Hindlimb muscle (tissue), 1 donor: ENCODE measurements around the gene PCBP3. TPM values are rescaled to one million over a fixed set of nuclear protein-coding genes. Genes with fewer than 3 reads are reported as not detected.

Source experiments
- DNase-seq: peaks from one replicate; pipeline ENCODE4 v3.0.0-alpha.2; 2013
- polyA plus RNA-seq: library from polyadenylated mRNA; unstranded; fragments of 120-200 nt; gene quantifications from one replicate; pipeline ENCODE4 v1.2.1, GENCODE V29; 2013; ENCODE audit not compliant: insufficient read length

Gene PCBP3
- polyA plus RNA-seq, 1 donor: 0.81 TPM

DNA sequence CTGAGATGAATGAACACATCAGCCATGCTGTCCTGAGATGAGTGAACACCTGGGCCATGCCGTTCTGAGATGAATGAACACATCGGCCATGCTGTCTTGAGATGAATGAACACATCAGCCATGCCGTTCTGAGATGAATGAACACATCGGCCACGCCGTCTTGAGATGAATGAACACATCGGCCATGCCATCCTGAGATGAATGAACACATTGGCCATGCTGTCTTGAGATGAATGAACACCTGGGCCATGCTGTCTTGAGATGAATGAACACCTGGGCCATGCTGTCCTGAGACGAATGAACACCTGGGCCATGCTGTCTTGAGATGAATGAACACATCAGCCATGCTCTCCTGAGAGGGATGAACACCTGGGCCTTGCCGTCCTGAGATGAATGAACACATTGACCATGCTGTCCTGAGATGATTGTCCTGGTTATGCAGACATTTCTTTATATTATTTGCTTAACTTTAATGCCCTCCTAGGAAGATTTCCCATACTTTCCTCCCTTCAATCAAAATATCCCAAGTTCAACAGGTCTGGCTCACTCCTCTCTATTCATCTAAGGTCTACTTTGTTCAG is 289.5 kb downstream of the PCBP3 start:
- no peak for DNase-seq

DNA sequence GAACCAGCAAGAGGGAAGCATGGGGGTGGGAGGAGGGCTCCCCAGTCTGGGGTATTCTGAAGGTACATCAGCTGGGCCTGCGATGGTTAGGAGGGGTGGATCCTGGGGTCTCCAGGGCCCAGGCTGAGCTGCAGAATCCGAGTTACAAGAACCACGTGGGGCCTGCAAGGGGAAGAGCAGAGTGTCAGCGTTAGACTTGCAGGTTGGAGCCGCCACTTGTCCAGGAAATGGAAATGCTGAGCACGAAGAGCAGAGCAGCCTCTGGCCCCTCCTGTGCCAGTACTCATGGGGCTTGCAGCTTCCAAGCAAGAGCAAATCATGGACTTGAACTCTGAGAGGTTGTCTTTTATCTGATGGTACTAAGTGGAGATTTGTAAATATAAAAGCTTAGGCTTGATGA is 290.6 kb downstream of the PCBP3 start:
- DNase-seq: no peak

DNA sequence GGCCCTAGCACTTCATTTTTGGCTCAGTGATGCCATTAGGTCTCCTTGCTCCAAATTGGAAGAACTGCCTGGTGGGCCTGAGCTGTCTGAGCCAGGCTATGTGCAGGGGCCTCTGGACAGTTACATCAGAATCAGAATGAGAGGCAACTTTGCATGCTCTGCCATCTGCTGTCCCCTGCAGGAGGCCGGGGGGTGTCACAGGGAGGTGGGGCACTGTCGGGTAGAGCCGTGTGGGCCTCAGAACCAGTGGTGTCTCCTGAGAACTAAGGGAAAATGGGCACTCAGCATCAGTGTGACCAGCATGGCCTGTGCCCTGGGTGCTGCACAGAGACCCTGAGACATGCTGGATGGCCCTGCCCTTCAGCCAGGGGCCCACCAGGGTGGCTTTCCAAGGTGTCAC is 291.0 kb downstream of the PCBP3 start:
- no peak for DNase-seq

DNA sequence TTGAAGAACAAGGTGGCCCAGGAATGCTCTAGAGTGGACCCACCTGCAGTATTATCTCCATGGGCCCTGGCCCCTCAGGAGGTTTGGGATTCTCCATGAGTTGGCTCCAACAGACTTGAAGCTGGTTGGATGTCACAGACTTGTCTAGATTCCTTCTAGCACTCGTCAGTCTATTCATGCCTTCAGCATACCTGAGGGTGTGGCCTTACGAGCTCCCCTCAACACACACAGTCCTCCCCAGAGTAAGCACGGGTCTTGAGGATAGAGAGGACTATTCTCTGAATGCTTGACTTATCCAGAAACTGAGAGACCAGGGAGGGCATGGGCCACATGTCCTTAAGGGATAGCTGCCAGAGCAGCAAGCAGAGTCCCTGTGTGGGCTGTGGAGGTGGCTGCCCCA is 292.1 kb downstream of the PCBP3 start:
- DNase-seq: no peak

DNA sequence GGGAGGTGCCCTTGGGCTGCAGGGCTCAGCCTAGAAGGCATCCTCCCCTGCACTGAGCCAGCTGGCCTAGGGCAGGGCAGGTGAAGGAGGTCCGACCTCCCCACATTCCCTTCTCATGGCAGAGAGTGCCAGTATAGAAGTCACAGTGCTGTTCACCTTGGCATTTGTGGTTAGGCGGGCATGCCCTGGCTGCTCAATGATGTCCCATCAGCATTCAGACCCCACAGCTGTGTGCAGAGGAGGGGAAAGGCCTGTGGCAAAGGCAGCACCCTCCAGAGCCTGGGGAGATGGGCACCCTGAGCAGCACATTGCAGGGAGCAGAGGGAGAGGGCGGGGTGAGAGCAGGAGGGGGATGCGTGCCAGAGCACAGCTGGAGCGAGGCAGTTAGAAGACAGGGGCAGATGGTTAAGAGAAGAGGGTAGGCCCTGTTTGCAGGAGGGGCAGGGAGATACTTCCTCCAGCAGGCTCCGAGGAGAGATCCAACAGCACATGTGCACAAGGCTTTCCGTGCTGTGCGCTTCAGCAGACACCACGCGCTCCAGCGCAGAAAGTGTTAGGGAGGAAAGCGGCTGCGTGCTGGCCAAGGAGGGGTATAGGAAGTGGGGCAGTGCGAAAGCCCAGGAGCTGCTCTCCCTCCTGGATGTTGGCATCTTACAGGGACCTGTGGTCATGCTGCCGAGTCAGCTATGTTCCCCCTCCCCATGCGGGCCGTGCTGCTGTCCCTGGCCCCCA is 294.4 kb downstream of the PCBP3 start:
- no peak for DNase-seq

DNA sequence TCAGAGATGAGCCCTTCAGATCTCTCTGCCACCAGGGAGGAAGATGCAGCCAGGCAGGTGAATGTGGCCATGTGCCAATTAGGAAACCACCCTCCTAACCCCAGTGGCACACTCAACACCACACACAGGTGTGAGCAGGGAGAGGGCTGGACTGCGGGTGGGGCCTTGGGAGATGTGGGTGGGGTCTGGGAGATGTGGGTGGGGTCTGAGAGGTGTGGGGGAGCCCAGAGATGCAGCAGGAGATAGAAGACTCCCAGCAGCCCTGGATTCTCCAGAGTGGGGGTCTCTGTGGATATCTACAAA is 294.9 kb downstream of the PCBP3 start:
- DNase-seq: no peak

DNA sequence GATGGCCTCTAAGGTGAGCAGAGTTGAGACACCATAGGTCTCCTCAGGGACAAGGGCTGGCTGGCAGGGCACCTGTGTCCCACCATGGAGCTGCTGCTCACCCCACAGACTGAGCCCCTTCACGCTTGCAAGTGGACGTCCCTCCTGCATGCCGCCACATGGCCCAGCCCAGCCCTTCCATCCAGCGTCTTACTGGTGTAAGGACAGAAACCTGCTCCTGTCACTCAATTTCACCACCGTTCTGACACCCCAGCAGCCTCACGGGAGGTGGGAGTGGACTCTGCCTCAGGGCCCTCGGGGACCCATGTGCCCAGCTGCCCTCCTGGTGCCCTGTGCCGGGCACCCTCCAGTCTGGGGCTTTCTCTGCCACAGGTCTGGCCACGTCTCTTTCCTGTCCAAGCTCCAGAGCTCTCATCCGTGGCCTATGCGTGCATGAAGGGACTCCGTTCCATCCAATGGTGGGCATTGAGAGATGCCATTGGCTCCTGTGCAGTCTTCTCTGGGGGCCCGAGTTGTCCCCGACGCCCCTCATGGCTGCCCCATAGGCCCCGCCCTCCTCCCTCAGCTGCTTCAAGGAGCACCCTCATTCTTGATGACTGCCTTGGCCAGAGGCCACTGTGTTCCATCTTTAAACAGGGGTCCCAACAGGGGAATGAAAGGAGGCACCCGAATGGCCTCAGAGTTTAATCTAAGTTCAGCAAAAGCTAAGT is 295.4 kb downstream of the PCBP3 start:
- no peak for DNase-seq

DNA sequence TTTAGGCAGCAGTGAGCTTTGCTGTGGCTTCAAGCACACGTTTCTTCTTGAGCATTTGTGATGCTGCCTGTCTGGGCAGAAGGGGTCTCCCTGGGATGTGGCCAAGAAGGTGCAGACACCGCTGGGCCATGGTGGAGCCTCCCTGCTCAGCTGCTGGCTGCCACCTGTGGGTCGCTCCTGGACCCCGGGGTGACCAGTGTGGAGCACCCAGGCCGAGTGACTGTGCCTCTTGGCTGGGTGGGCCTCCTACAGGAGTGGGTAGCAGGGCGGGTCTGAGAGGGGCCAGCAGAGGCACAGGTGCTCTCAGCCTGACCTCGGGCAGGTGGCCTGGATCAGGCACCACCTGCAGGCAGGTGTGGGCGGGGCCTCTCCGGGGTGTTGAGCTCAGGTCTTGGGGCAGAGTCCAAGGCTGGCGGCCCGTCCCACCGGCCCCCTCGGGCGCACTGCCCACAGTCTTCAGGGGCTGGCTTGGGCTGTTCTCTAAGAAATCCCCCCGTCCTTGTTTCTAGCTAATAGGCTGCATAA is 296.1 kb downstream of the PCBP3 start:
- DNase-seq: no peak

DNA sequence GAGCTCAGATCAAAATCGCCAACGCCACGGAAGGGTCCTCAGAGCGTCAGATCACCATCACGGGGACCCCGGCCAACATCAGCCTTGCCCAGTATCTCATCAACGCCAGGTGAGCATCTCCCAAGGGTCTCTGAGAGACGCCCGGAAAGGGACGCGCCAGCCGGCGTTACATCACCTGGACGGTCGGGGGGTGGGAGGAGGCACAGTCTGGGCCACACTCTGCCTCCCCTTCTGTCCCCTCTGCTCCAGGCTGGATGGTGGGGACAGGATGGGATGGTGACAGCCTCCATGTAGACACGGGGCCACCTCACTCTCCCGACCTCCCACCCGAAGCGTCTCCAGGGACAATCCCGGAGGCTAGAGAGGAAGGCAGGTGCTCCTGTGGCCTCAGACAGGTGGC is 296.6 kb downstream of the PCBP3 start:
- DNase-seq: no peak

DNA sequence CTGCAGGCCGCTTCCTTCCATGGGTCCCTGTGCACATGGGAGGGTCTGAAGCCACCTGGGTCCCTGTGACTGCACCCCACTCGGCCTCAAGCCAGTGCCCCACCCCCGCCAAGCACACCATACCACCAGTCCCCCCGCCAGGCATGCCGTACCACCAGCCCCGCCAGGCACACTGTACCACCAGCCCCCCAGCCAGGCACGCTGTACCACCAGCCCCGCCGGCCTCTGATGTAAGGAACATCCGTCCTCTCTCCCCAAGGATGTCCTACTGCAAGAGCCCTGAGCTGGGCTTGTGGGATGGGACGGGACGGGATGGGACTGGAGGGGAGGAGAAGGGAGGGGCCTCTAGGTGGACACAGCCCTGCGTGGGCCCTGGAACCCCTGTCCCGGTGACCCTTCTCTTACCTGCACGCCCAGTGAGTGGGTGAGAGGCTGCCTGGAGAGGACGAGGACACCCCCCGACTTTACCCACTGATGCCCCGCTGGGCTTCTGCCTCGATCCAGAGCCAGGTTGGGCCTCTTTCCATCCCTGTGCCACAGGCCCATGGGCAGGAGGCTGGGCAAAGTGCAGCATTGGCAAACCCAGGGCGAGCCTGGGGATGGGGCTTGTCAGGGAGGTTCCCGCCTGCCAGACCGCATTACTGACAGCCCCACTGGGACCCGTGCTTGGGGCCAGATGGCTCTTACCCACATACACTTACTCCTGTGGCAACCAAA is 297.3 kb downstream of the PCBP3 start:
- DNase-seq: no peak

DNA sequence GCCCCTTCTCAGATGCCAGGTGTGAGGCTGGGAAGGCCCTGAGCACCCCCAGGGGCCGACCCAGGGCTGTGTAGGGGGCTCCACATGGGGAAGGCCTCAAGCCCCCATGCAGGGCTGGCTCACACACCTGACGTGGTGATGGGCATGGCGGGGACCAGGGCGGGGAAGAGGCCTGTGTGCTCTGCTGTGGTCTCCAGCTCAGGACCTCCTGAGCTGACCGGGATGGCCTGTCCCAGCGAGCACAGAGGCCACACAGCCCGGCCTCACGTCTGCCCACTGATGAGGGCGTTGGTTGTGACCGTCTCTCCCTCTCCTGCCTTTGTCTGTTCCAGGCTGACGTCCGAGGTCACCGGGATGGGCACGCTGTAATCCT is 297.8 kb downstream of the PCBP3 start:
- no peak for DNase-seq

DNA sequence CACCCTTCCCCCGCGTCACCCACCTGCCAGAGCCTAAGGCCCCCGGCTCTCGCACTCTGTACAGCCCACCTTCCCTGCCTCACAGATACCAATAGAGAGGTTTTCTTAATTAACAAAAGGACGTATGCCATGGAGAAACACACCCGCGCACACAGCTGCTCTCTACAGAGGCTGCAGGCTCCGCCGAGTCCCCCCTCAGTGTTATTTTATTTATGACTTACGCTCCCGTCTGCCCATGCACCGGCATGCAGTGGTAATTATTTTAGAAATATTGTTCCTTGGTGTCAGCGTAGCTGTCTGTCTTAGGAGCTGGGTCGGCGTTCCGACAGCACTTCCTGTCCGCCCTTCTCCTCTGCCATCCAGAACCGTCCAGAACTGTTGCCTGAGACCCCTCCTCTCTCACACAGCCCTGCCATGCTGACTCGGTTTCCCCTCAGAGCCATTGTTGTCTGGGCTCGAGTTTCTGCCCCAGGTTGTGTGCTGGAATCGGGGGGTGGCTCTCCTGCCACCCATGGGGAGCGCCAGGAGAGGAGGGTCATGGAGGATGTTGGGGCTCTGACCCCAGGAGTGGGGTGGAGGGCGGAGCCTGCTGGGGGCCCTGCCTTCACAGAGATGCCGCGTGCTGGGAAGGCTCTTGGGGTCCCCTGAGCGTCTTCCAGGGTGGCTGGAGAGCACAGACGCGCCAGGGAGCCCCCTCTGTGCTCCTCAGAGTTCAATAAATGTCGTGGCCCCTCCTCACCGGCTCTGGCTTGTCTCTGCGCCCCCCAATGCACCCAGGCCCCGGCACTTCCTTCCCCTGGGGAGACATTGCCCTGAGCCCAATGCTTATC is 298.4 kb downstream of the PCBP3 start:
- DNase-seq: no peak

DNA sequence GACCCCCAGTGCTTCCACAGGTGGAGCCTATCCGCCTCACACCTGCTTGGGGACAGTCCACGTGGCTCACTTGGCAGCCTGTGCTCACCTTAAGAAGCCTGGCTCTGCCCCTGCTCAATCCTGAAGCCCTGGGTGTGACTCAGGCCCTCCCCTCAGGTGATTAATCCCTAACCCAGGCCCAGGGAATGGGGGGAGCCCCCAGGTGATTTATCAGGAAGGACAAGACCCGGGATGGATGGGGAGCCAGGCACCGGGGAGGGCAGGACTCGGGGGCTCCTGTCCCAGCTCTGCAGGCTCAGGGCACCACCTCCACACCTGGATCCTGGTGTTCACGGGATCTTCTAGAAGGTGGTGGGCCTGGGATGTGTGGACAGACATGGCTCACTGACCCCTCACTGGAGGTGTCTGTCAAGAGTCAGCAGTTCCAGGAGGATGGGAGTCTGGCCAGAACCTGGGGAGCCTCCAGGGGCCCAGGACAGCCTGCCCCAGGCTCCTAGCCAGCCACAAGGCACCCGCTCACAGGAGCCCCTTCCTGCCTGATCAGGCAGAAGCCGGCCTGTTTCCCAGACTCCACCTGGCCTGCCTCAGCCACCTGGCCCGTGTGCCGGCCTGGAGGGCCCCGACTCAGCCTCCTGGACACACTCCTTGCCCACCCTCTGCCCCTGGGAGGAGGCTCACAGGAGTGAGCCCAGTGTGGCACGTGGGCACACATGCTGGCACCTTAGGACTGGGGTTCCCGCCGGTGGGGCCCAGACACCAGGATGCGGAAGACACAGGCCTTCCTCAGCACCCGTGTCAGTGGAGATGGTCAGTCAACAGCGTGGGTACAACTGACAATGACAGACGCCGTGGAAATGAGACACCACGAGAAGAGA is 299.5 kb downstream of the PCBP3 start:
- DNase-seq: no peak

DNA sequence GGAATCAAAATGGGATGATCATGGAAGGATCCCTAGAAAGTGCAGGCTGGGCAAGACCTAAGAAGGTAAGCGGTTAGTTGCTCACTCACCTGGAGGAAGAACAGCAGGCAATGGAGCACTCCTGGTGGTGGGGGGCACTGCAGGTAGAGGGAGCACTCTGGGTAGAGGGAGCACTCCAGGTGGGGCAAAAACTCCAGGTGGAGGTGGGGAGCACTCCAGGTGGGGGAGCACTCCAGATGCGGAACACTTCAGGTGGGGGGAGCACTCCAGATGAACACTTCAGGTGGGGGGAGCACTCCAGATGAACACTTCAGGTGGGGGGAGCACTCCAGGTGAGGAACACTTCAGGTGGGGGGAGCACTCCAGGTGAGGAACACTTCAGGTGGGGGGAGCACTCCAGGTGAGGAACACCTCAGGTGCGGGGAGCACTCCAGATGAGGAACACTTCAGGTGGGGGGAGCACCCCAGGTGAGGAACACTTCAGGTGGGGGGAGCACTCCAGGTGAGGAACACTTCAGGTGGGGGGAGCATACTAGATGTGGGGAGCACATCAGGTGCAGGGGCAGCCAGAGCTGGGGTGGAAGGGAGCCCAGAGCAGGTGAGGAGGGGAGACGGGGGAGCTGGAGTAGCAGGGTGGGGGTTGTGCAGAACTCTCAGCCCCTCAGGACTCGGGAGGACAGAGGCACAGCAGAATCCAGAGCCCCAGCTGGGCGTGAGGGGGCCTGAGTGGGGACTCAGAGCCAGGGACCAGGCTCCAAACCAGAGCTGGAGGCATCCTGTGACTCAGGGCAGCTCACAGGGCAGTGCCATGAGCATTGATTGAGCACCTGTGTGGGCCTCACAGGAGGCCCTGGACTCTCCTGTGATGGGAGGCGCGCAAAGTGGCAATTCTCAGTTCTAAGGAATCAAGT is 300.4 kb downstream of the PCBP3 start:
- DNase-seq: no peak

DNA sequence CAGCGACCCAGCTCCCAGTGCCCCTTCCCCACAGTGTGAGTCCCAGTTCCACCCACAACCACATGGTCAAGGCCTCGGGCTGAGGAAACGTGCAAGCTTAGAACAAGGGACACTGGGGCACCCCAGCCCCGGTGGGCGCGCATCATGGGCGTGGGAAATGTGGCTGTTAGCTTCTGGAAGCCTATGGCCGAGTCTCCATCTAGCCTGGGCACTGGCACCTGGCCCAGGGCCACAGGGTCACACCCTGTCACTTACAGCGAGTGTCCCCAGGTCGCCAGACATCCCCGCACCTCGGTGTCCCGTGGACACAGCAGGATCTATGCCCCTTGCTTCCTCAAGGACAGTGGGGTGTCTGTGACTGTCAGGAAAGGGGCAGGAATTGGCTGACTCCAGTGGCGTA is 301.1 kb downstream of the PCBP3 start:
- DNase-seq: no peak

DNA sequence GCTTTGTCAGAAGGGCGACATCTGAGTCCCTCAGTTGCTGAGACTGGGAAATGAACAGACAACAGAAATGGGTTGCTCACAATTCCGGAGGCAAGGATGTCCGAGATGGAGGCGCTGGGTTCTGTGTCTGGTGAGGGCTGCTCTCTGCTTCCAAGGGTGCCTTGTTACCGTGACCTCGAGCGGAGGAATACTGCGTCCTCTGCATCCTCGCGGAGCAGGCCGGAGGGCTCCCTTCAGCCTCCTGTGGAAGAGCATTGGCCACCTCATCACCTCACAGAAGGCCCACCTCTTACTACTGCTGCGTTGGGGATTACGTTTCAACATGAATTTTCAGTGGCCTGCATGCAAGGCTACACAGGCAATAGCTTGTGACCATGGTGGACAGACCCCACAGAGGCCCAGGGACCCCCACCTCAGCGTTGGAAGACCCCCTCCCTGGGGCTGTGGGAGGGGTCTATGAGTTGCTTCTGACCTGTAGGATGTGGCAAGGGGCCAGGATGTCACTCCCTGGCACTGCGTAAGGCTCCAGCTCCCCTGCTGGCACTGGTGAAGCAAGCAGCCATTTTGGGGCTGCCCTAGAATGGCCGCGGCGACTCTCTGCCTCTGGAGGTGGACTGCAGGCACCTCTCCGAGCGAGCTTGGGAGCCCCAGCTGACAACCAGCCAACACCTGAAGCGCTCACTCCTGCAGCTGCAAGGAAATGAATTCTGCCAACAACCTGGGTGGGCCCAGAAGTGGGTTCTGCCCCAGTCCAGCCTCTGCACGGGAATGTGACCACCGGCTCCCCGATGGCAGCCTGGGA is 301.7 kb downstream of the PCBP3 start:
- no peak for DNase-seq

DNA sequence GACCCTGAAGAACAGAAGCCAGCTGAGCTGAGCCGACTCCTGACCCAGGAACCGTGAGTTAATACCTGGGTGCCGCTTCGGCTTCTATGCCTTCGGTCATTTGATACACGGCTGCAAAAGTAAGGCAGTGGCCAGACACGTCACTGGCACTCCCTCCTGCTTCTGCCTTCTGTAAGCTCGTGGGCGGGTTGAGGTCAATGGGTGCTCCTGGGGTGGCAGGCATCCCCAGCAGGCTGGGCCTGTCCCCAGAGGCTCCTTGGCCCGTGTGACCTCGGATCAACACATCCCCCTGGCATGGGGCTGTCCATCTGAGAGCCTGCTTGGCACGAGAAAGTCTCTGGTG is 302.3 kb downstream of the PCBP3 start:
- DNase-seq: no peak

DNA sequence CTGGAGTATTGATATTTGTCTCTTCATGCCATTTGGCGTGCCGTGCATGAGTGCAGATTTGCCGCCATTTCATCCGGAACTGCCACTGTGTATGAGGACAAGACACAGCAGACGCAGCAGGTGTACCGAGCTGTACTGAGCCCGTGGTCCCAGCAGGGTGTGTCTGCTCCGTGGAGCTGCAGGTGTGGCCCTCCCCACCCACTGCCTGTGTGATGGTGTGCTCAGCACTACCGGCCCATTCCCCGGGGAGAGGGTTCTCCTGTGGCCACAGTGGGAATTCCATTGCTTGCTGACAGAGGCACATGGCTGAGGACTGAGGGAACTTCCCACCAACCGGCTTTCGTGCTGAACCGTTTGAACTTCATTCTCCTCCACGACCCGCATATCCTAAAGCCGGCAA is 303.8 kb downstream of the PCBP3 start:
- no peak for DNase-seq

DNA sequence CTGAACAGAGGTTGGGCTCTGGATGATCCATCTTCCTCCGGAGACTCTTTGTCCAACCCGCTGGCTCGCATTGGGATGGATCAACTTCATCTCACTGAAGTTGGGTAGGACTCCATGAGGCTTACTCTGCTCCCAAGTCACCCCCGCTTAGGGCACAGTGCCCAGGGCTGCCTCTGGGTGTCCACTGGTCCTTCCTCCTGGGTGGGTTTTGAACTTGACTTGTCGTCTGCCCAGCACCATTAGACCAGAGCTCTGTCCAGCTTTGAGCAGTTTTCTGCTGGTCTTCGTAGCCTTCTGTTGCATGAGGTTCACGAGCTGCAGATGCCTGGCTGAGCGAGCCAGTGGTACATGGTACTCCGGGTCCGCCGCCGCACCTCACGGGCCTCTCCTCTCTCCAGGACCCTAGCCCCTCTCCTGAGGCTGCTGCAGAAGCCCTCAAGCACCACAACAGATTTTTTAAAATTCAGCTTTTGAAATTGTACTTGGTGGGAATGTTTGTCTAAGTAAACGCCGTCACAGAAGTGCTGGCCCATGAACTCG is 304.3 kb downstream of the PCBP3 start:
- no peak for DNase-seq
